Ascending aorta (tissue), 2 donors: ENCODE measurements around the gene PGAM1. TPM values are rescaled to one million over a fixed set of nuclear protein-coding genes. Genes with fewer than 3 reads are reported as not detected.
"Not testable (repeated sequence)": the region's sequence is repeated elsewhere in the genome, so short reads cannot be mapped to it uniquely, and the experiment has no call there.

Source experiments
- DNase-seq, 2 donors: peaks; one replicate each; pipeline ENCODE4 v3.0.0-alpha.2; 2019; ENCODE audit warnings: low spot score in 2 of 2
- H3K27ac ChIP-seq, 2 donors: fragments of 200-600 bp; sonication (generic); one replicate each; pipeline ENCODE4 v1.5.1; 2016 to 2017; ENCODE audit warnings: mild to moderate bottlenecking in 1 of 2
- H3K27me3 ChIP-seq: fragments of 200-600 bp; sonication (generic); one replicate; pipeline ENCODE4 v1.5.1; 2017
- H3K36me3 ChIP-seq, 2 donors: fragments of 200-600 bp; sonication (generic); one replicate each; pipeline ENCODE4 v1.5.1; 2016
- H3K4me1 ChIP-seq, 2 donors: fragments of 200-600 bp; sonication (generic); one replicate each; pipeline ENCODE4 v1.5.1; 2016 to 2017; ENCODE audit warnings: mild to moderate bottlenecking in 1 of 2
- H3K4me3 ChIP-seq, 2 donors: fragments of 200-600 bp; sonication (generic); one replicate each; pipeline ENCODE4 v1.5.1; 2016 to 2017; ENCODE audit warnings: mild to moderate bottlenecking in 1 of 2
- H3K9me3 ChIP-seq, 2 donors: fragments of 200-600 bp; sonication (generic); one replicate each; pipeline ENCODE4 v1.5.1; 2016
- intact Hi-C: fragments of 100-400 bp; cut with DNase I; formaldehyde crosslinking; loops from one replicate; pipeline ENCODE4 v1.15.1; 2023
- total RNA-seq: library from RNA; depleted of rRNA; stranded (reverse); fragments of >200 nt; gene quantifications from one replicate; pipeline ENCODE4 v1.1.0, GENCODE V29; 2016
- TF ChIP-seq, protein P1 (sequence below), 3 experiments: fragments of 200-600 bp in 2 of 3; fragments of 450-650 bp in 1 of 3; sonication (generic) in 2 of 3; IDR thresholded peaks; one replicate each; pipeline ENCODE4 v1.5.1; 2016 to 2019; ENCODE audit warnings: antibody characterized with exemption in 3 of 3, mild to moderate bottlenecking in 1 of 3, moderate library complexity in 1 of 3

The PGAM1 gene
- total RNA-seq, 1 donor from 2014 or later, result 171 TPM

DNA sequence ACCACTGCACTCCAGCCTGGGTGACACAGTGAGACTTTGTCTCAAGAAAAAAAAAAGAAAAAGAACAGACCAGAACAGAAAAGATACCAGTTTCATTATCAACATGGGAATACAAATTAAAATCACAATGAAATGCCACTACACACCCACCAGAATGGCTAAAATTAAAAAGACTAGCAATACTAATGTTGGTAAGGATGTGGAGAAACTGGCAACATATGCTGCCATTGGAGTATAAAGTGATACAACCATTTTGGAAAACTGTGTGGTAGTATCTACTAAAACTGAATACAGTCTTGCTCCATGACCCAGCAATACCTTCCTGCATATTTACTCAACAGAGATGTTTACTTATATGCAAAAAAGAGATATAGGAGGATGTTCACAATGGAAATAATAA is 21.9 kb upstream of the PGAM1 start:
- no peaks in the 10 kb centered on the region for H3K27me3 ChIP-seq
- no peaks in the 10 kb centered on the region for H3K36me3 ChIP-seq
- H3K4me1 ChIP-seq, result peaks cover 7 to 13% of the 10 kb centered on the region in 2 donors
- H3K4me3 ChIP-seq, result no peak overlapping the region
- TF ChIP-seq, protein P1, sequence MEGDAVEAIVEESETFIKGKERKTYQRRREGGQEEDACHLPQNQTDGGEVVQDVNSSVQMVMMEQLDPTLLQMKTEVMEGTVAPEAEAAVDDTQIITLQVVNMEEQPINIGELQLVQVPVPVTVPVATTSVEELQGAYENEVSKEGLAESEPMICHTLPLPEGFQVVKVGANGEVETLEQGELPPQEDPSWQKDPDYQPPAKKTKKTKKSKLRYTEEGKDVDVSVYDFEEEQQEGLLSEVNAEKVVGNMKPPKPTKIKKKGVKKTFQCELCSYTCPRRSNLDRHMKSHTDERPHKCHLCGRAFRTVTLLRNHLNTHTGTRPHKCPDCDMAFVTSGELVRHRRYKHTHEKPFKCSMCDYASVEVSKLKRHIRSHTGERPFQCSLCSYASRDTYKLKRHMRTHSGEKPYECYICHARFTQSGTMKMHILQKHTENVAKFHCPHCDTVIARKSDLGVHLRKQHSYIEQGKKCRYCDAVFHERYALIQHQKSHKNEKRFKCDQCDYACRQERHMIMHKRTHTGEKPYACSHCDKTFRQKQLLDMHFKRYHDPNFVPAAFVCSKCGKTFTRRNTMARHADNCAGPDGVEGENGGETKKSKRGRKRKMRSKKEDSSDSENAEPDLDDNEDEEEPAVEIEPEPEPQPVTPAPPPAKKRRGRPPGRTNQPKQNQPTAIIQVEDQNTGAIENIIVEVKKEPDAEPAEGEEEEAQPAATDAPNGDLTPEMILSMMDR (IDR thresholded peaks at IDR 0.05), result no peak
- intact Hi-C loops, result no loop called here
- H3K27ac ChIP-seq, result no peak overlapping the region
- no peak for DNase-seq
- H3K9me3 ChIP-seq, result no peaks in the 10 kb centered on the region

DNA sequence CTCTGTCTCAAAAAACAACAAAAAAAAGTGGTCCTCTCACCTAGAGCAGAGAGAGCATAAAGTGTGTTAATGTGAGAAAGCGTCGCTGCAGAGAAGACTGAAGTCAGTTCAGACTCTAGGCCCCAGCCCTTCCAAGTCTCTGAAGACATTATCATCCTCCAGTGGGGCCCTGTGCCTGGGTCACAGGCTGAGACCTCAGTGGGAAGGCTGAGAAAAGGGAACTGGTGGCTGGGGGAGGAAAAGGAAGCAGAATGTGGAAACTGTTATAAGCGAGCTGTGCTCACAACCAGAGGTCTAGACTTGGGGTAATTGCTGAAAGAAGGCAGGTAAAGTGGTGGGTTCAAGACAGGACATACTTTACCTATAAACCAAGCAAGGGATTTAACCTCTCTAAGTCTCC is 19.9 kb upstream of the PGAM1 start:
- intact Hi-C loops, result loop anchor here (2.0 kb wide), 1 partner anchor 147 kb away; no protein-coding TSS in a partner anchor
- Histone ChIP-seq H3K36me3 (no peaks in the 10 kb centered on the region), H3K27ac (no peak overlapping the region), H3K27me3 (no peaks in the 10 kb centered on the region), H3K4me1 (peaks cover 0 to 3% of the 10 kb centered on the region in 2 donors), H3K9me3 (no peaks in the 10 kb centered on the region), H3K4me3 (no peak overlapping the region)
- TF ChIP-seq, protein P1 (IDR thresholded peaks at IDR 0.05), result no peak
- DNase-seq, result no peak

DNA sequence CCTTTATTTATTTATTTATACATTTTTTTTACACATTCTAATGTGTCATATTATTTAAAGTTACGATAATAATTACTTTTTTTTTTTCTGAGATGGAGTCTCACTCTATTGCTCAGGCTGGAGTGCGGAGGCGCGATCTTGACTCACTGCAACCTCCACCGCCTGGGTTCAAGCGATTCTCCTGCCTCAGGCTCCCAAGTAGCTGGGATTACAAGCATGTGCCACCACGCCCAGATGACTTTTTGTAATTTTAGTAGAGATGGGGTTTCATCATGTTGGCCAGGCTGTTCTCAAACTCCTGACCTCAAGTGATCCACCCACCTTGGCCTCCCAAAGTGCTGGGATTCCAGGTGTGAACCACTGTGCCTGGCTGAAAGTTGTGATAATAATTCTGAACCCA is 19.5 kb upstream of the PGAM1 start:
- not testable (repeated sequence) for H3K36me3 ChIP-seq, H3K4me1 ChIP-seq, H3K27ac ChIP-seq, H3K27me3 ChIP-seq, DNase-seq, H3K4me3 ChIP-seq, H3K9me3 ChIP-seq
- intact Hi-C loops, result loop anchor here (2.0 kb wide), 1 partner anchor 146 kb away; no protein-coding TSS in a partner anchor

DNA sequence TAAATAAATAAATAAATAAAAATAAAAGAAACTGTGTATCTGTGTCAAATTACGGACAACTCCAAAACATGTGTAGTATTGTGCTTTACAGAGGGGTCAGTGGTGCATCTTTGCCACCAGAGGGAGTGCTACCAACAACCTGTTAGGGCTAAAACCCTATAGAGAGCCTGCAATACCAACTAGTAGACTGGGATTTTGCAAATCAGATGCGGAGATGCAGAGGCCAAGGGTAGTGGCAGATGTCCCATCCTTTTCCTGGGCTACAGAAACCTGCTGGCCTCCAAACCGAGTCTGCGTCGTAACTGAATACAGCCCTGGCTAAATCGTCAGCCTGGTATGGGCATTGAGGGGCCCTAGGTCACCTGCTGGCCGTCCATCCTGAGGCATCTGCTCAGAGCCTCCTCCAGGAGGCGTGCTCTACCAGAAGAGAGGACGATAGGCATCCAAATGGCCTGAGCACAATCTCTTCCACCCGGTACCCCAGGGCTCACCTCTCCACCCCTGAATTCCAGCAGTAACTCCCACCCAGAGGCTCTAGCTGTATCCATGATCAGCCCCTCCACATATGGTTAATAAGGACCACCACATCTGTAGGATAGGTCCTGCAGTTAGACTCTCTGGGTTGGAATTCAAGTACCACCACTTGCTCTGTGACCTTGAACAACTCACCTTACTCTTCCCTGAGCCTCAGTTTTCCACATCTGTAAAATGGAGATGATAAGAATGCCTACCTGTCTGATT is 18.6 kb upstream of the PGAM1 start:
- intact Hi-C loops, result loop anchor here (2.0 kb wide), 1 partner anchor 145 kb away; no protein-coding TSS in a partner anchor
- H3K27ac ChIP-seq, result no peak overlapping the region
- peak in 1 of 2 donors; percentile 71 for DNase-seq
- no peaks in the 10 kb centered on the region for H3K36me3 ChIP-seq
- peak overlapping the region in 1 of 2 donors; percentile 23 for H3K4me3 ChIP-seq
- peaks cover 0 to 3% of the 10 kb centered on the region in 2 donors for H3K4me1 ChIP-seq
- H3K27me3 ChIP-seq, result no peaks in the 10 kb centered on the region
- TF ChIP-seq, protein P1 (IDR thresholded peaks at IDR 0.05), result peak; percentile 60 to 77 (median 76)
- no peaks in the 10 kb centered on the region for H3K9me3 ChIP-seq

DNA sequence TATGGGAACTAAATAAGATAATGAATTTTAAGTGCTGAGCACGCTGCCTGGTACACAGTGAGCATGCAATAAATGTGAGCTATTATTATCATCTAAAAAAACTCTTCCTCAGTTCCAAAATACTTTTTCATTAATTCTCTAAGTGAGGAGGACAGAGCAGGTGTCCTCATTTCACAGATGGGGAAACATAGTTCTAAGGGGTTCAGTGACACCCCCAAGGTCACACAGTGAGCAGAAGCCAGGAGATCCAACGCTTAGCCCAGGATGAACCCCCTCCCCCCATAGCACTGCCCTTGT is 18.1 kb upstream of the PGAM1 start:
- peaks cover 0 to 3% of the 10 kb centered on the region in 2 donors for H3K4me1 ChIP-seq
- no peak overlapping the region for H3K4me3 ChIP-seq
- TF ChIP-seq, protein P1 (IDR thresholded peaks at IDR 0.05), result no peak
- H3K27ac ChIP-seq, result no peak overlapping the region
- no peaks in the 10 kb centered on the region for H3K36me3 ChIP-seq
- no peaks in the 10 kb centered on the region for H3K9me3 ChIP-seq
- no peak for DNase-seq
- intact Hi-C loops, result loop anchor here (2.0 kb wide), 1 partner anchor 145 kb away; no protein-coding TSS in a partner anchor
- no peaks in the 10 kb centered on the region for H3K27me3 ChIP-seq

DNA sequence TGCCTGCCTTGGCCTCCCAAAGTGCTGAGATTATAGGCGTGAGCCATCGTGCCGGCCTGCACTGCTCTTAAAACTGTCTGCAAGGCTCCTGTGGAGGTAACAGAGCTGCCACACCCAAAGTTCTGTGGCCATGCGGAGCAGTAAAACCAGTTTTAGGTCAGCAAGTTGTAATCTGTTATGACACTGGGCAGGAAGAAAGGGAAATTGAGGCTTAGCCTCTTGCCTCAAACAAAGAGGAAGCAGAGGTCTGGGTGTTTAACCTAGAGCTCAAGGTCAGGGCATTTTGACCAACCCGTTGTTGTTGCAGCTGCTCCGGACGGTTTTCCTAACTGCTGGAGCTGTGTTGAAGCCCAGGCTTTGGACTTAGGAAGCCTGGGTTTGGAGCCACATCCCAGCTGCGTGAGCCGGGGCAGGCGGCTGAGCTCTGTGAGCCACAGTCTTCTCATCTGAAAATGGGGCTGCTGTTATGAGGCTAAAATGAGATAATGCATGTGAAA is 17.4 kb upstream of the PGAM1 start:
- peaks cover 0 to 3% of the 10 kb centered on the region in 2 donors for H3K4me1 ChIP-seq
- H3K36me3 ChIP-seq, result no peaks in the 10 kb centered on the region
- H3K27ac ChIP-seq, result no peak overlapping the region
- TF ChIP-seq, protein P1 (IDR thresholded peaks at IDR 0.05), result no peak
- H3K27me3 ChIP-seq, result no peaks in the 10 kb centered on the region
- H3K4me3 ChIP-seq, result no peak overlapping the region
- intact Hi-C loops, result no loop called here
- DNase-seq, result no peak
- no peaks in the 10 kb centered on the region for H3K9me3 ChIP-seq
